Measurements from ENCODE around the gene MLYCD. TPM values are rescaled to one million over a fixed set of nuclear protein-coding genes. Genes with fewer than 3 reads are reported as not detected.
"Not testable (repeated sequence)": the region's sequence is repeated elsewhere in the genome, so short reads cannot be mapped to it uniquely, and the experiment has no call there.

The MLYCD gene
- polyA plus RNA-seq, 1 donor from 2014 or later = 1.7 TPM

DNA sequence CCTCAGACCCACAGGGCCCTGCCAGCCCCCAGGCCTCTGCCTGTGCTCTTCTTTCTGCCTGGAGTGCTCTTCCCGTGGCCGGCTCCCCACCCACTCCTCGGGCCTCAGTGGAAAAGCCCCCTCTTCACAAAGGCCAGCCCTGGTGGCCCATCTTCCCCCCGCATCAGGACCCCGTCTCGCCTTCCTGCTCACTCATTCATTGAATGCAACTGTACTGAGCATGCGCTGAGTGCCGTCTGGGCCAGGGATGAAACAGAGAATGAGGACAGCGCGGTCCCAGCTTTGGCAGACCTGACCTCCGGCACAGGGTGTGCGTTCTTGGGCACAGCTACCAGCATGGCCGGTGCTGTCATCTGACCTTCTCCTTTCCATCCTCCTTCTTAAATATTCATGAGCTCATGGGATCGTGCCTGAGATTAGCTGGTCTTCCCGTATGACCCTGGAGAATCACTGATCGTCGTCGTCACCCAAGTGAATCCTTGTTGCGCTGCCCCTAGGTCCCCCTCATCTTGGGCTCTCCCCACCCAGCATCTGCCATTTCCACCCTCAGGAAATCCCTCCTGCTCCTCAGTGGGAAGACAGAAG is 37.8 kb downstream of the MLYCD start:
- peaks cover 4% of the 10 kb centered on the region for H3K36me3 Mint-ChIP-seq
- H3K27ac Mint-ChIP-seq = no peak overlapping the region
- peaks cover 2% of the 10 kb centered on the region for H3K27me3 Mint-ChIP-seq
- peak overlapping the region in 1 of 4 donors; percentile 68 for H3K4me3 Mint-ChIP-seq
- peaks cover 0 to 3% (median 0%) of the 10 kb centered on the region in 3 donors for H3K9me3 Mint-ChIP-seq
- peaks cover 0 to 3% (median 0%) of the 10 kb centered on the region in 3 donors for H3K4me1 Mint-ChIP-seq

DNA sequence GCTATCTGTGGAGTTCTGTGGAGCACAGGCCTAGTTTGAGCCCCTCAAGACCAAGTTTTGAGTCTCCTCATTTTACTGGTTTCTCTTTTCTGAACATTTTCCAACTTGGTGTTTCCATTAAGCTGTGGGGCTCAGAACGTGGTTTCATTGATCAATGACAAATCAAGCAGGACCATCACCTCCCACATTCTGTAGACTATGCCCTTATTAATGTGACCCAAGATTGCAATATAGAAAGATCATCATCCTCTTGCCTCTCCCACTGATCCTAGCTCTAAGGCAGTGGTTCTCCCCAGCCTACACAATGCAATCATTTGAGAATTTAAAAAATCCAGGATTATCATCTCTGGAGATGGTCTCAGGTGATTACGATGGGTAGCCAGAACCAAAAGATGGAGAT is 38.4 kb downstream of the MLYCD start:
- no peak overlapping the region for H3K27ac Mint-ChIP-seq
- H3K36me3 Mint-ChIP-seq = peaks cover 4% of the 10 kb centered on the region

DNA sequence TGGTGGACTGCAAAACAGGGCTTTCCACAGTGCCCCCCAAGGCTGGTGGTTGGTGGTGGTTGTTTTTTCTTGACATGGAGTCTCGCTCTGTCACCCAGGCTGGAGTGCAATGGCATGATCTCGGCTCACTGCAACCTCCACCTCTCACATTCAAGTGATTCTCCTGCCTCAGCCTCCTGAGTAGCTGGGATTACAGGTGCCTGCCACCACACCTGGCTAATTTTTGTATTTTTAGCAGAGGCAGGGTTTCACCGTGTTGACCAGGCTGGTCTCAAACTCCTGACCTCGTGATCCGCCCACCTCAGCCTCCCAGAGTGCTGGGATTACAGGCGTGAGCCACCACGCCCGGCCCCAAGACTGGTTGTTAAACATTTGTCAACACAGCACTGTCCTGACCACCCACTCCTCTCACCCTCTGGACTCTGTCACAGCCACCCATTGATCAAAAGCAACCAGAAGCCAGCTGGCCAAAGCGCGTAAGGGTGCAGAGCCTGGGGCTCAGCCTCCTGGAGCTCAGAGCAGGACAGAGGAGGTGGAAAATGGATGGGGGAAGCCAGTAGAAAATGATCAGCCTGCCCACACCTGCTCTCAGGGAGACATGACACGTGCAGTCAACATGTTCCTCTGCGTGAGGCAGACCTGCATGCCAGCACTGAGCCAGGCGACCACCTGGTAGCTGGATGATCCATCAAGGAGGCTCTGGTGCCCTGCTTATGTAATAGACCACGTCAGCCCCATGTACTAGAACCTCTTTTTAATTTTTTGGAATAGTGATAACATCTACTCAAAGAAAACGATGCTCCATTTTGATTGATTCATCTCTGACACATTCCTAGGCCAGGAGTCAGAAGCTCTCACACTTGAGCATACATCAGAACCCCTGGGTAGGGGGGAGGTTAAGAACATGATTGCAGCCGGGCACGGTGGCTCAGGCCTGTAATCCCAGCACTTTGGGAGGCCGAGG is 39.3 kb downstream of the MLYCD start:
- Mint-ChIP-seq H3K4me3 (no peak overlapping the region), H3K27me3 (peaks cover 2% of the 10 kb centered on the region), H3K4me1 (peaks cover 0 to 3% (median 0%) of the 10 kb centered on the region in 3 donors), H3K9me3 (peaks cover 0 to 3% (median 0%) of the 10 kb centered on the region in 3 donors), H3K36me3 (peaks cover 4% of the 10 kb centered on the region), H3K27ac (no peak overlapping the region)

More for the DNA sequence above, 38.4 kb downstream of the MLYCD start:
- Mint-ChIP-seq H3K4me1 (peaks cover 0 to 3% (median 0%) of the 10 kb centered on the region in 3 donors), H3K27me3 (peaks cover 2% of the 10 kb centered on the region), H3K4me3 (no peak overlapping the region), H3K9me3 (peaks cover 0 to 3% (median 0%) of the 10 kb centered on the region in 3 donors)

DNA sequence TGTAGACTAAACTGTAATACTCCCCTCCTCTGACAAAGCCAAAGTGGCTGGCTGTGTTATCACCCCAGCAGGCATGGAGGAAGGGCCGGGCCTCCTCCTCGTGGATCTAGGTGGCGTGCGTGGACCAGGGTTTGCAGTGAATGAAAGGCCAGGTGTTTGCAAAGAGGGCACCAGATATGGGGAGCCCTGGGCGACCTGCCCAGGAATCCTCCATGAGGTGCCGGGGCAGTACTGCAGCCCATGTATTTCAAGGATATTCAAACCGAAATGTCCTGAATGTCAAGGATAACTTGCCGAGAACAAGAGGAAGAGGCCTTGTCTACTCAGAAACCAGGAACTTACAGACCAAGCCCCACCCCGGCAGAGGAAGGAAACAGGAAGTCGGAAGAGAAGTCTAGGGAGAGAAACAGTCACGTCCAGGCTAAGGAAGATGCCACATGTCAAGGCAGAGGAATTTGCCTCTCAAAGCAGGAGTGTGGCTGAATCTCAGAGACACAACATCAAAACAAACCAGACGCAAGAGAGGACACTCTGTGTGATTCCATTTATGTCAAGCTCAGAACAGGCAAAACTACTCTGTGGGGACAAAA is 40.4 kb downstream of the MLYCD start:
- Mint-ChIP-seq H3K27ac (no peak overlapping the region), H3K36me3 (peaks cover 5% of the 10 kb centered on the region), H3K4me3 (peak overlapping the region in 2 of 4 donors; percentile 27 to 82), H3K9me3 (peaks cover 0 to 3% (median 0%) of the 10 kb centered on the region in 3 donors), H3K4me1 (peaks cover 0 to 3% (median 0%) of the 10 kb centered on the region in 3 donors), H3K27me3 (peaks cover 2% of the 10 kb centered on the region)

DNA sequence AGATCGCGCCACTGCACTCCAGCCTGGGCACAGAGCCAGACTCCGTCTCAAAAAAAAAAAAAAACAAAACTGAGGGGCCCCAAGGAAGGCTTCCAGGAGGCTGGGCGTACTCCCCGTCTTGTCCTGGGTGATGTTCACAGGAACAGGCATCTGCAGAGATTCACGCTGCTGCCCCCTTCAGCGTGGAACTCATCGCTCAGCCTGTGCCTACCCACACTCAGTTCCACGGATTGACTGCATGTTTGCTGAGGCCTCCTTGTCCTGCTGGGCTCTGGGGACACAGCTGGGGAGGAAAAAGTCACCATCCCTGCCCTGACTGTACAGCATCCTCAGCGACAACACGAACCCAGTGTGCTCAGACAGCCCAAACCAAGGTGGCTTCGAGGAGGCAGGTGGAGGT is 41.2 kb downstream of the MLYCD start:
- Mint-ChIP-seq H3K27ac (no peak overlapping the region), H3K4me3 (no peak overlapping the region), H3K36me3 (peaks cover 5% of the 10 kb centered on the region), H3K27me3 (peaks cover 3% of the 10 kb centered on the region), H3K9me3 (peaks cover 0 to 3% (median 0%) of the 10 kb centered on the region in 3 donors), H3K4me1 (peaks cover 0 to 3% (median 0%) of the 10 kb centered on the region in 3 donors)

DNA sequence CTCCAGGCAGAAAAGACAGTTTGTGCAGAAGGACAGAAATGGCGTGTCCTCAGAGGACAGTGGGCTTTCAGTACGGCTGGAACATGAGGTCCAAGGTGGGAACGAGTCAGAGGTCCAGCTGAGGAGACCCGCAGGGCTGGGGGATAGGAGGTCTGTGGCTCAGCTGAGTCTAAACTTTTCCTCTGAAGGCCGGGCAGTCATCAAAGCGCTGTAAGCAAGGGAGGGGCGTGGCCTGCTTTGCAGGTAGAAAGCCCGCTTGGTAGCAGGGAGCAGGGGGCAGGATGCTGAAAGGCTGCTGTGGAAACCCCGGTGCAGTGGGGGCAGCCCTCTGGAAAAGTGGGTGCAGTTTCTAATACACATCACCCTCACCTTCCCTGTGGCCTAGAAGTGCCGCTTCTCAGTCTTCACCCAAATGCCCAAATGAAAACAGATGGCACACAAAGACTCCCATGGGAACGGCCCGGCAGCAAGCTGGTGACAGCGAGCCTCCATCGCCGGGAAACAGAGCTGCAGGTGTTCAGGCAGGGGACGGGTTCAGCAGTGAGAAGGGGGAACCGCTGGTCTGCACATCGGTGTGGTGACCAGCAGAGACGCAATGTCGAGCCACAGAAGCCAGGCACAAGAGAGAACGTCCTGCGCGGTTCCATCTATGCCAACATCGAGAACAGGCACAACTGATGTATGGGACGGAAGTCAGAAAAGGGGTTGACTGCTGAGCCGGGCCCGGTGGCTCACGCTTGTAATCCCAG is 41.9 kb downstream of the MLYCD start:
- peaks cover 0 to 3% (median 0%) of the 10 kb centered on the region in 3 donors for H3K9me3 Mint-ChIP-seq
- peaks cover 0 to 3% (median 0%) of the 10 kb centered on the region in 3 donors for H3K4me1 Mint-ChIP-seq
- H3K4me3 Mint-ChIP-seq = no peak overlapping the region
- H3K36me3 Mint-ChIP-seq = peaks cover 5% of the 10 kb centered on the region
- H3K27me3 Mint-ChIP-seq = peaks cover 4% of the 10 kb centered on the region
- H3K27ac Mint-ChIP-seq = peak overlapping the region in 1 of 3 donors; percentile 71

DNA sequence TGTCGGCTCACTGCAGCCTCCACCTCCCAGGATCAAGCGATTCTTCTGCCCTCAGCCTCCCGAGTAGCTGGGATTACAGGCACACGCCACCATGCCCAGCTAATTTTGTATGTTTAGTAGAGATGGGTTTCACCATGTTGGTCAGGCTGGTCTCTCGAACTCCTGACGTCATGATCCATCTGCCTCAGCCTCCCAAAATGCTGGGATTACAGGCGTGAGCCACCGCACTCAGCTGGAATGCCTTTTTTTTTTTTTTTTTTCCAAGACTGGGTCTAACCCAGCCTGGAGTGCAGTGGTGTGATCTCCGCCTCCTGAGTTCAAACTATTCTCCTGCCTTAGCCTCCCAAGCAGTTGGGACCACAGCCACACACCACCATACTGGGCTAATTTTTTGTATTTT is 42.6 kb downstream of the MLYCD start:
- H3K36me3 Mint-ChIP-seq, H3K27me3 Mint-ChIP-seq, H3K27ac Mint-ChIP-seq, H3K4me1 Mint-ChIP-seq, H3K4me3 Mint-ChIP-seq, H3K9me3 Mint-ChIP-seq: not testable (repeated sequence)

DNA sequence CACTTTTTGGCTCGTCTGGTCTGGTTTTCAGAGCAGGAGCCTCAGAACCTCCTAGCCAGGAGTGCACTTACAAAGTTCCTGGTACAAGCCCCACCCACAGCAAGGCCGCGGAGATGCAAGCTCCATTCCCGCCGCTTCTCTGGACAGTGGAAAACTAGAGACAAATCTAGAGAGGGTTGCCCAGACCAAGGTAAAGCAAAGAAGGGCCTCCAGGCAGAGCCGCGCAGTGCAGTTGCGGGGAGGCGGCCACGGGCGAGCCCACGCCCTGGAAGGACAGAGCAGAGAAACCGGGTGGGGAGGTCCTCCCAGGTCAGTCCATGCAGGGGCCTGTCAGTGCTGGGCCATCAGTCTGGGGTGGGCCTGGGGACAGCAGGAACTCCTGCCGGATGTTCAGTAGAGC is 43.2 kb downstream of the MLYCD start:
- Mint-ChIP-seq H3K36me3 (peaks cover 5% of the 10 kb centered on the region), H3K9me3 (peaks cover 0 to 3% (median 0%) of the 10 kb centered on the region in 3 donors), H3K27ac (no peak overlapping the region), H3K4me1 (peaks cover 0 to 3% (median 0%) of the 10 kb centered on the region in 3 donors), H3K27me3 (peaks cover 4% of the 10 kb centered on the region), H3K4me3 (no peak overlapping the region)

DNA sequence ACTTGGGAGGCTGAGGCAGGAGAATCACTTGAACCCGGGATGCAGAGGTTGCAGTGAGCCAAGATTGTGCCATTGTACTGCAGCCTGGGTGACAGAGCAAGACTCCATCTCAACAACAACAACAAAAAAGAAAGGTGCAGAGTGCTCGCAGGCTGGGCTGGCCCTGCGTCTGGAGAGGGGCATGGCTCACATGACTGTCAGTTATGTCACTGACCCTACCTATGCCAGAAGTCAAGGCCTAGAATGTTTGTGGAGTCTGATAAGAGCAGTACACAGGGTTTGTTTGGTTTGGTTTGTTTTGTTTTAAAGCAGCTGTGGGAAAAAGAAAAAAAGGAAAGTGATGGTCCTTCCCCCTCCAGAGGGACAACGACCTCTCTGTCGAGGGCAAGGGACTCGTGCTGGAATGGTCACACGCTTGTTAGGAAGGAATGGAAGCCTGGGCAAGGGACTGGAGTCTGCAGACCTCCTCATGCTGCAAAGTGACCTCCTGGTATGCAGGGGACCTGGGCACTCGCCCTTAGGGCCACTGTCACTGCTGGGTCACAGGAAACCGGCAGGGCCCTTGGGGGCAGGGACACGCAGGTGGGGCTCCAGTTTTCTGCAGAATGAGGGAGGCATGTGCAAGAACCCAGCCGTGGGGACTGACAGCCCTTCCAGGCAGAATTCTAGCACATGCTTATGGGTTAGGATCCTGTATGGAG is 44.0 kb downstream of the MLYCD start:
- H3K27me3 Mint-ChIP-seq = peaks cover 4% of the 10 kb centered on the region
- no peak overlapping the region for H3K4me3 Mint-ChIP-seq
- H3K4me1 Mint-ChIP-seq = peaks cover 0 to 3% (median 0%) of the 10 kb centered on the region in 3 donors
- H3K36me3 Mint-ChIP-seq = peaks cover 5% of the 10 kb centered on the region
- no peaks in the 10 kb centered on the region for H3K9me3 Mint-ChIP-seq
- H3K27ac Mint-ChIP-seq = no peak overlapping the region

DNA sequence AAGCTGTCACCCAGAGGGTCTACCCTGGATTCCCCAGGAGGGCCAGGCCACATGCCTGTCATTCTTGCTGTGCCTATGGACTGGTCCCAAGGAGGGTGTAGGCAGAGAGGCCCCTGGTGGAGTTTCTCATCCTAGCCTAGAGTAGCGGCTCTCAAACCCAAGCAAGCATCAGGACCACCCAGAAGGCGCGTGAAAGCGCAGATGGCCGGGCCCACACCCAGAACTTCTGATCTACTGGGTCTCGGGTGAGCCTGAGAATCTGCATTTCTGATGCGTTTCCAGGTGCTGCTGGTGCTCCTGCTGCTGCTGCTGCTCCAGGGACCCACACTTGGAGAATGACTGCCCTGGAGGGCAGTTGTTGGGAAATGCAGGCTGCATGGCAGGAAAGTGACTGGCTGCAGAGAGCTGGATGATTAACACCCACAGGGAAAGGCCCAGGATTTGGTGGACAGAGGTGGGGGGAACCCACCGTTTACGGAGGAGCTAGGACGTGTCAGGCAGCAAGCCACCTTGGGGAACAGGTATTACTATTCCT is 44.7 kb downstream of the MLYCD start:
- H3K27ac Mint-ChIP-seq = peak overlapping the region in 1 of 3 donors; percentile 39
- no peaks in the 10 kb centered on the region for H3K9me3 Mint-ChIP-seq
- H3K4me3 Mint-ChIP-seq = no peak overlapping the region
- peaks cover 5% of the 10 kb centered on the region for H3K36me3 Mint-ChIP-seq
- H3K4me1 Mint-ChIP-seq = peaks cover 0 to 3% (median 0%) of the 10 kb centered on the region in 3 donors
- H3K27me3 Mint-ChIP-seq = peaks cover 4% of the 10 kb centered on the region

DNA sequence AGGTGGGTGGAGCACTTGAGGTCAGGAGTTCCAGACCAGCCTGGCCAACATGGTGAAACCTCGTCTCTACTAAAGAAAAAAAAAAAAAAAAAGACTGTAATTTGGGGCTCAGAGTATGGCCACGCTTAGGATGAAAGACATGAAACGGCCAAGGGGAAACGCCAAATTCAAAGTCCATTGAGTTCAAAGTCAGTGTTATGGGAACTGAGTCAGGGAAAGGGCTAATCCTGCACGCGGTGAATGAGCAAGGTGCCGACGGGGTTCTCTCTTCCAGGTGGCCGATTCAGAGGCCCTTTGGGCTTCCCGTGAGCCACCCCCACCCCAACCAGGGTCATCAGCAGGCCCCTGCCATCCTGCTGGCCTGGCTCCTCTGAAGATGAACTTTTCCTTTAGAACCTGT is 46.7 kb downstream of the MLYCD start:
- Mint-ChIP-seq H3K27ac (no peak overlapping the region), H3K4me1 (no peaks in the 10 kb centered on the region), H3K4me3 (no peak overlapping the region), H3K36me3 (peaks cover 2% of the 10 kb centered on the region), H3K27me3 (peaks cover 4% of the 10 kb centered on the region), H3K9me3 (no peaks in the 10 kb centered on the region)

DNA sequence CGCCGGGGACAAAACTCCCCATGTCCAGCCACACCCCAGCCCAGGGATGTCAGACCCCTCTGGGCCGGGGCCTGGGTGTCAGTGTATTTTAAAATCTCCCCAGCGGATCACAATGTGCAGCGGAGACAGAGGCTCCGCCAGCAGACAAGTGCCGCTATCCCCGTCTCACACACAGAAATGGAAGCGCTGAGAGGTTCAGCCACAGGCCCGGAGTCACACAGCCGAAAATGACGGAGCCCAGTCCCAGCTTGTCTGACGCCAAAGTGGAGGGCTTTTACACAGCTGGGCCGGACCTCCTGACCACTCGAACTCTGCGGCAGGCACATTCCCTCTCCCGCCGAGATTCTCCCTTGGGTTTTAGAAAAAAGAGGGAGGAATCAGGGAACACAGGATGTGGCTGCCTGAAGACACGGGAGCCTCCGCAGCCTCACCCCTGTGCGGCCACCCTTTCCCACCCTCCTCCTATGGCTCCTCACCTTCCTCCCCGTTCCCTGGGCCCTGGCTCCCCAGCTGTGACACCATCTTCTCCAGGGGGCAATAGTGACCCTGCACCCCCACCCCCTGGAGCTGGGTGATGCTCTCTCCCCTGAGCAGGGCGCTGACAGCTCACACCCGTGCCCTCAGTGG is 47.4 kb downstream of the MLYCD start:
- Mint-ChIP-seq H3K9me3 (no peaks in the 10 kb centered on the region), H3K4me3 (no peak overlapping the region)

DNA sequence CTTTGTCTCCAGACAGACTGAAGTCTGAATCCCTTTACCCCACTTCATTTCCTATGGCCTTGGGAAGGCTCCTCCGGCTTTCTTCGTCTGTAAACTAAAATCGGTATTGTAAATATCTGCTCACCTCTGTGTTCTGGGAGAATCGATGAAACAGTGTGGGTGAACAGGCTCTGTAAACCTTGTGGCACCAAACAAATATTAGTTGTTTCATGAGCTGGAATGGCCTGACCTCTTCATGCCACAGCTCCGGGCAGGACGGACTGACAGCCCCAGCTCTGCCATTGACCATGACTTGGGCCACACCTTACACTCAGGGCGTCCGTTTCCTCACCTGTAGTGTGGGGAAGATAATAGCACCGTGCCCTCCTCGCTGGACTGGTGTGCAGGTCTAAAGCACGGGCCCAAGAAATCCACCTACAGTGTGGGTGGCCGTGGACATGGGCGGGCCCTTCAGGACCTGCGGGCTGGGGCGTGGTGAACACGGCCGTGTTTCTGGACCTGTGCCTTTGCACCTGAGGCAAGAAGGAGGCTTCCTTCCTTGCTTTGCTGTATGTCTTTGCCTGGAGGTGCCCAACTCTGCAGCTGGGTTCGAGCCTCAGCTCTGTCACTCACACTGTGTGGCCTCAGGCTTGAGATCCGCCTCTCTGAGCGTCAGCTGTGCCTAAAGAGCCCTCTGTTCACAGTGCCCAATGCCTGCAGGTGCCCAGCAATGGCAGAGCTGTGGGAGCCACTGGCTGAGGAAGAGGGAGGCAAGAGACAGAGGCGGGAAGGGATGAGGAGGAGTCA is 48.1 kb downstream of the MLYCD start:
- Mint-ChIP-seq H3K36me3 (peaks cover 1% of the 10 kb centered on the region), H3K9me3 (no peaks in the 10 kb centered on the region), H3K27me3 (peaks cover 2% of the 10 kb centered on the region), H3K4me3 (no peak overlapping the region), H3K4me1 (no peaks in the 10 kb centered on the region), H3K27ac (no peak overlapping the region)

More for the DNA sequence above, 47.4 kb downstream of the MLYCD start:
- Mint-ChIP-seq H3K27ac (no peak overlapping the region), H3K27me3 (peaks cover 2% of the 10 kb centered on the region), H3K36me3 (peaks cover 1% of the 10 kb centered on the region), H3K4me1 (no peaks in the 10 kb centered on the region)
